Measurements from ENCODE around the gene ULK3. TPM values are rescaled to one million over a fixed set of nuclear protein-coding genes. Genes with fewer than 3 reads are reported as not detected.

ULK3 gene
- total RNA-seq, 1 donor from 2014 or later = 52.1 TPM

DNA sequence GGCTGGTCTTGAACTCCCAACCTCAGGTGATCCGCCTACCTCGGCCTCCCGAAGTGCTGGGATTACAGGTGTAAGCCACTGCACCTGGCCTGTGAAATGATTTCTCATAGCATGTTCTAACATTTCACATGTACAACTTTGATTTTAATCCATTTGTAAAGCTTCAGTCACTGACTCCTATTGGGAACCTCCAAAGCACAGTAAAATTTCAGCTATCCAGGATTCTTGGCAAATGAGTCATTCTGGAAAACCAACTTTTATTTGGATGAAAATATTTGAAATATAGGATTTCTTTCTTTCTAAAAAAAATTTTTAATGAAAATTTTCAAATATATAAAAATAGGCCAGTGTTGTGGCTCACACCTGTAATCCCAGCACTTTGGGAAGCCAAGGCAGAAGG, 33.0 kb downstream of the ULK3 start:
- no peak overlapping the region for H3K27ac Mint-ChIP-seq
- no peak for ATAC-seq (ENCODE audit: low read depth)
- H3K9me3 Mint-ChIP-seq = no peaks in the 10 kb centered on the region
- peaks cover 26% of the 10 kb centered on the region for H3K4me1 Mint-ChIP-seq
- intact Hi-C loops (cut with micrococcal nuclease) = no loop called here
- no peak overlapping the region for H3K4me3 Mint-ChIP-seq
- no peaks in the 10 kb centered on the region for H3K27me3 Mint-ChIP-seq
- ChIA-PET POLR2A (interaction anchor here (0.6 to 0.8 kb wide), 5 partner anchors 13 to 60 kb away, joined by 3 to 6 read pairs (median 6); no protein-coding TSS in a partner anchor), CTCF (interaction anchor here (1.5 to 26.2 kb wide), 2 partner anchors 11 to 33 kb away, joined by 5 to 1146 read pairs; partner anchors contain the start of gene CSK)
- no peak for DNase-seq
- H3K36me3 Mint-ChIP-seq (ENCODE audit: low read depth) = peaks cover 3% of the 10 kb centered on the region
- TF ChIP-seq, protein P1, sequence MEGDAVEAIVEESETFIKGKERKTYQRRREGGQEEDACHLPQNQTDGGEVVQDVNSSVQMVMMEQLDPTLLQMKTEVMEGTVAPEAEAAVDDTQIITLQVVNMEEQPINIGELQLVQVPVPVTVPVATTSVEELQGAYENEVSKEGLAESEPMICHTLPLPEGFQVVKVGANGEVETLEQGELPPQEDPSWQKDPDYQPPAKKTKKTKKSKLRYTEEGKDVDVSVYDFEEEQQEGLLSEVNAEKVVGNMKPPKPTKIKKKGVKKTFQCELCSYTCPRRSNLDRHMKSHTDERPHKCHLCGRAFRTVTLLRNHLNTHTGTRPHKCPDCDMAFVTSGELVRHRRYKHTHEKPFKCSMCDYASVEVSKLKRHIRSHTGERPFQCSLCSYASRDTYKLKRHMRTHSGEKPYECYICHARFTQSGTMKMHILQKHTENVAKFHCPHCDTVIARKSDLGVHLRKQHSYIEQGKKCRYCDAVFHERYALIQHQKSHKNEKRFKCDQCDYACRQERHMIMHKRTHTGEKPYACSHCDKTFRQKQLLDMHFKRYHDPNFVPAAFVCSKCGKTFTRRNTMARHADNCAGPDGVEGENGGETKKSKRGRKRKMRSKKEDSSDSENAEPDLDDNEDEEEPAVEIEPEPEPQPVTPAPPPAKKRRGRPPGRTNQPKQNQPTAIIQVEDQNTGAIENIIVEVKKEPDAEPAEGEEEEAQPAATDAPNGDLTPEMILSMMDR (IDR thresholded peaks at IDR 0.05) = no peak

DNA sequence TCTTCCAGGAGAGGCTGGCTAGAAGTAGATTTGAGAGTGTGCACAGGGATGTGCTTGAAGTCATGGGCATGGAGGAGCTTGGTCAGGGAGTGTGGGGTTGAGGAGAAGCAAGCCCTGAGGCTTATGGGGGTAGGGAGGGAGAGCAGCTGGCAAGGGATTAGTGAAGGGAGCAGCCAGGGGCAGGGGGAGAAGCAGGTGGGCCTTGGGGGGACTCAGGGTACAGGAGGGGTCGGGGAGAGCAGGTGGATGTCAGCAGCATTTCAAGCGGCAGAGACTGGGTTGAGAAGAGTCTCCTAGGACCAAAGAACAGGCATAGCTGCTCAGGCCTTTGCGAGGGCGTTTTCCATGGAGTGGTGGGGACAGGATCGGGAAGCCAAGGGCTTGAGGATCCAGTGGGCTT, 33.7 kb downstream of the ULK3 start:
- H3K4me3 Mint-ChIP-seq = no peak overlapping the region
- intact Hi-C loops (cut with micrococcal nuclease) = no loop called here
- ATAC-seq (ENCODE audit: low read depth) = peak; percentile 6
- DNase-seq = no peak
- no peaks in the 10 kb centered on the region for H3K9me3 Mint-ChIP-seq
- H3K27ac Mint-ChIP-seq = peak overlapping the region; percentile 73
- TF ChIP-seq, protein P1 (IDR thresholded peaks at IDR 0.05) = no peak
- POLR2A ChIA-PET = interaction anchor here (0.5 to 32.5 kb wide), 4 partner anchors 30 to 568 kb away, joined by 3 to 2569 read pairs (median 4); partner anchors contain the start of gene CSK
- CTCF ChIA-PET = interaction anchor here (0.6 to 26.2 kb wide), 2 partner anchors 9 to 33 kb away, joined by 3 to 1146 read pairs; partner anchors contain the start of gene CSK
- H3K4me1 Mint-ChIP-seq = peaks cover 29% of the 10 kb centered on the region
- H3K27me3 Mint-ChIP-seq = no peaks in the 10 kb centered on the region
- peaks cover 8% of the 10 kb centered on the region for H3K36me3 Mint-ChIP-seq (ENCODE audit: low read depth)

DNA sequence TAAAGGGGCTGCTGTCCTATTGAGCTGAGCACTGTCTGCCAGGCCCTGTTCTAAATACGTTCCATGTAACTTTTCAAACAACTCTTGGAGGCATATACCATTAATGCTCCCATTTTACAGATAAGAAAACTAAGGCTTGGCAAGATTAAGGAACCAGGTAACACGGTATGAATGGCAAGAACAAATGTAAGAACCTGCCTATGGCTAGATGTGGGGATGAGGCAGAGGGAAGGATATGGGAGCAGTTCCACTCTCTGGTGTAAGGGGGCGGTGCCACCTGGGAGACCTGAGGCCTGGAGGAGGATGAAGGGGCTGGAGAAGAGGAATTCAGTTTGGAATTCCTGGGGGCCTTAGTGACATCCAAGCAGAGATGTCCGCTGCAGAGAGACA, 34.1 kb downstream of the ULK3 start:
- DNase-seq = no peak
- Mint-ChIP-seq H3K36me3 (ENCODE audit: low read depth) (peaks cover 13% of the 10 kb centered on the region), H3K4me1 (peaks cover 29% of the 10 kb centered on the region), H3K27ac (peak overlapping the region; percentile 73), H3K9me3 (no peaks in the 10 kb centered on the region), H3K4me3 (no peak overlapping the region), H3K27me3 (no peaks in the 10 kb centered on the region)
- TF ChIP-seq, protein P1 (IDR thresholded peaks at IDR 0.05) = no peak
- ATAC-seq (ENCODE audit: low read depth) = peak; percentile 11
- ChIA-PET CTCF (interaction anchor here (0.6 to 26.2 kb wide), 2 partner anchors 9 to 32 kb away, joined by 3 to 1146 read pairs; partner anchors contain the start of gene CSK), POLR2A (interaction anchor here (32.5 kb wide), 1 partner anchor 29 kb away, joined by 2569 read pairs; the partner anchor contains the start of gene CSK)
- intact Hi-C loops (cut with micrococcal nuclease) = no loop called here

DNA sequence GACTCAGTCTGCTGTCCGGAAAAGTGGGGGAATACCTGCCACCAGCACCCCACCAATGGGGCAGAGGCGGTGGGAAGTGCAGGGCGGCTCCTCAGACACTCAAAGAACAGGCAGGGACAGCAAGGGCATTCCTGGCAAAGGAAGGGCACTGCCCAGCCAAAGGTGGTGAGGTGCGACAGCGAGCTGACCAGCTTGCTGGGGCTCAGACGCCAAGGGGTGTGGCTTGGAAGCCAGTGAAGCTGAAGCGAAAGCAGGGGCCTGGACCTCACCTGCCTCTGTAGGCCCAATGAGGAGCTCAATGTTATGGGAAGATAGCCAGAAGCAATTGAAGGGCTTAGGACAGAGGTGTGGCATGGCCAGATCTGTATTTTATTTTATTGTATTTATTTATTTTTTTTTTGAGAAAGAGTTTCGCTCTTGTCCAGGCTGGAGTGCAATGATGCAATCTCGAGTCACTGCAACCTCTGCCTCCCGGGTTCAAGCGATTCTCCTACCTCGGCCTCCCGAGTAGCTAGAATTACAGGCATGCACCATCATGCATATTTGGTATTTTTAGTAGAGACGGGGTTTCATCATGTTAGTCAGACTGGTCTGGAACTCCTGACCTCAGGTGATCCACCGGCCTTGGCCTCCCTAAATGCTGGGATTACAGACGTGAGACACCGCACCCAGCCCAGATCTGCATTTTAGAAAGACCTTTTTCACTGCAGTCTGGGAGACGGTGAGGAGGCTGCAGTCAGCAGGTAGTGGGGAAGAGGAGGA, 34.7 kb downstream of the ULK3 start:
- TF ChIP-seq, protein P1 (IDR thresholded peaks at IDR 0.05) = no peak
- Mint-ChIP-seq H3K27me3 (no peaks in the 10 kb centered on the region), H3K4me3 (no peak overlapping the region), H3K4me1 (peaks cover 29% of the 10 kb centered on the region), H3K27ac (peak overlapping the region; percentile 70), H3K9me3 (no peaks in the 10 kb centered on the region), H3K36me3 (ENCODE audit: low read depth) (peaks cover 18% of the 10 kb centered on the region)
- DNase-seq (no peak), ATAC-seq (ENCODE audit: low read depth) (peak; percentile 25)
- ChIA-PET CTCF (interaction anchor here (0.6 to 26.2 kb wide), 2 partner anchors 10 to 32 kb away, joined by 3 to 1146 read pairs; partner anchors contain the start of gene CSK), POLR2A (interaction anchor here (1.5 to 32.5 kb wide), 2 partner anchors 13 to 29 kb away, joined by 4 to 2569 read pairs; partner anchors contain the start of gene CSK)
- intact Hi-C loops (cut with micrococcal nuclease) = no loop called here

DNA sequence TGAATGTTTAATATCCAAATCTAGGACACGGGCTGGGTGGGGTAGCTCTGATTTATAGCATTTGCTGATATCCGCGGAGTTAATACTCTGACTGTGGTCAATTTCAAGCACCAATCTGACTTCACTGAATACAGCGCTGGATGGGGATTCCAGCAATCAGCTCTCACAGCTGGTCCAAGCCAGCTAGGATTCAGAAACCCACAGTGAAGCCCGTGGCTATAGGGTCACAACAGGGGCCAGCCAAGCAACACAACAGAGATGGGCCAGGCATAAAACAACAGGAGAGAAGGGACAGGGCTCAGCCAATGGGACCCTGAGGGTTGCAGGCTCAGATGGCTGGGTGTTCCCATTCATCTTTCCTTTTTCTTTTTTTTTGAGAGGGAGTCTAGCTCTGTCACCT, 35.7 kb downstream of the ULK3 start:
- Mint-ChIP-seq H3K27ac (peak overlapping the region; percentile 68), H3K36me3 (ENCODE audit: low read depth) (peaks cover 26% of the 10 kb centered on the region), H3K4me3 (no peak overlapping the region), H3K4me1 (peaks cover 29% of the 10 kb centered on the region), H3K27me3 (no peaks in the 10 kb centered on the region), H3K9me3 (no peaks in the 10 kb centered on the region)
- TF ChIP-seq, protein P1 (IDR thresholded peaks at IDR 0.05) = no peak
- intact Hi-C loops (cut with micrococcal nuclease) = no loop called here
- CTCF ChIA-PET = interaction anchor here (26.2 kb wide), 1 partner anchor 31 kb away, joined by 1146 read pairs; the partner anchor contains the start of gene CSK
- POLR2A ChIA-PET = interaction anchor here (0.8 to 32.5 kb wide), 5 partner anchors 8 to 28 kb away, joined by 3 to 2569 read pairs (median 3); partner anchors contain the start of gene CSK
- ATAC-seq (ENCODE audit: low read depth) (peak; percentile 18), DNase-seq (no peak)

Data from activated B cell treated with CpG ODN at 0.5 μM for 24 hours (primary cell).